Adipose tissue (tissue), 3 donors: Measurements from ENCODE around the gene DIP2A. TPM values are rescaled to one million over a fixed set of nuclear protein-coding genes. Genes with fewer than 3 reads are reported as not detected.

ENCODE experiments used
- H3K27ac ChIP-seq: one replicate; pipeline ENCODE4 v1.5.1; 2013; ENCODE audit warnings: low read depth, low read length
- WGBS, 3 donors: extraction: QIAGEN DNeasy Blood & Tissue Kit; methylation state at CpG; one replicate each; pipeline ENCODE4 v1.1.7; 2013; 5-methylcytosine and 5-hydroxymethylcytosine counted together
- polyA plus RNA-seq, 3 donors: library from polyadenylated mRNA; stranded (reverse); fragments of 200-250 nt; gene quantifications; one replicate each; pipeline ENCODE4 v1.2.3, GENCODE V29; 2013
- donor health status: healthy with polysubstance abuse.
- donor health status: Bipolar disorder and iron deficiency.
- donor health status: healthy.

DIP2A gene
- polyA plus RNA-seq, 3 donors: 9.8 to 19.0 (median 14.5) TPM

DNA sequence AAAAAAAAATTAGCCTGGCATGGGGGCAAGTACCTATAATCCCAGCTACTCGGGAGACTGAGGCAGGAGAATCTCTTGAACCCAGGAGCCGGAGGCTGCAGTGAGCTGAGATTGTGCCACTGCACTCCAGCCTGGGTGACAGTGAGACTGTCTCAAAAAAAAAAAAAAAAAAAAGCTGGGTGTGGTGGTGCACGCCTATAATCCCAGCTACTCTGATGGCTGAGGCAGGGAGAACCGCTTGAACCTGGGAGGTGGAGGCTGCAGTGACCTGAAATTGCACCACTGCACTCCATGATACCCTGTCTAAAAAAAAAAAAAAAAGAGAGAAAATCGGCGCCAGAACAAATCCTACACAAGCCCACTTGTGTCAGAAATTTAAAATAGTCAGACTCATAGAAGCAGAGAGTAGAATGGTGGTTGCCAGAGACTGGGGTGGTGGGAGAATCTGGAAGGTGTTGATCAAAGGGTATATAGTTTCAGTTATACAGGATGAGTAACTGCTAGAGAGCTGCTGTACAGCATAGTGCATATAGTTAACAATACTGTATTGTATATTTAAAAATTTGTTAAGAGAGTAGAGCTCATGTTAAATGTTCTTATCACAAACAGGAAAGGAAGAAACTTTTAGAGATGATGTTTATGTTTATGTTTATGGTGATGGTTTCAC, 9.6 kb downstream of the DIP2A start:
- WGBS, 3 donors: 80 to 93% (median 84%) methylated on average over 6 of the region's 6 CpGs
- no peak overlapping the region for H3K27ac ChIP-seq

- no peak overlapping the region for H3K27ac ChIP-seq
- WGBS, 3 donors: 88 to 95% (median 90%) methylated on average over 3 of the region's 3 CpGs
Measured at GRCh38 chr21:46469275-46469674, 10.6 kb downstream of the DIP2A start.

DNA sequence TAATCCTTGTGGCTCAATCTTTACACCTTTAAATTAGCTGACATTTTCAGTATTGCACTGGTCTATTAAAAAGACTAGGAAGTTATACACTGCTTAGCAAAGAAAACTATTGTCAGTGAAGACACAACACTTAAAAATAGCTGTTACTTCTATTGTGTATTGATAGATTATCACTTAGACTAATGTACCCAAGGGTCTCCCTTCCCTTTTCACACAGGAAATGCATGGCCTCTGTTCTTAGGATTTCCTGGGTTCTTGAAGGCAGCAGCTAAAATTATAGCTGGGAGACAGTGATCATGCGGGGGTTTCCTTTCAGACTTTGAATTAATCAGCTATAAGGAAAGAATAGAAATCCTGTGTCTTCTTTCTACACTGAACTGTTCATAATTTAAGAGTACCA, 12.8 kb downstream of the DIP2A start:
- no peak overlapping the region for H3K27ac ChIP-seq
- WGBS, 3 donors: 63 to 84% (median 76%) methylated on average over 1 of the region's 1 CpG

DNA sequence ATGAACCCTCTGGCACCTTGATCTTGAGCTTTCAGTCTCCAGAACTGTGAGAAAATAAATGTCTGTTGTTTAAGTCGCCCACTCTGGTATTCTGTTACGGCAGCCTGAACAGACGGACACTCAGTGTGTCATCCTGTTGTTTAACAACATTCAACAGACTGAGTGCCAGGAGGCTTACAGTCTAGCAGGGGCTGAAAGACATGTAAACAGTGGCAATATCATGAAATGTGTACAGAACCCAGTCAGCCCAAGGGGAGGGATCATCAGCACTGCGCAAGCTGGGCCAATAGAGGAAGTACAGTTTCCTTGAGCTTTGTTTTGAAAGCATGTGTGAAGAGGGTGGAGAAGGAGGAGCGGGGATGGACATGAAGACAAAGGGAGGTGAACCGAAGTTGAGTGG, 13.6 kb downstream of the DIP2A start:
- 56 to 92% (median 63%) methylated on average over 6 of the region's 6 CpGs for WGBS, 3 donors
- H3K27ac ChIP-seq: no peak overlapping the region

- WGBS, 3 donors: 87 to 97% (median 96%) methylated on average over 2 of the region's 2 CpGs
- H3K27ac ChIP-seq: no peak overlapping the region
Measured at GRCh38 chr21:46474382-46474781, 15.7 kb downstream of the DIP2A start.

- WGBS, 3 donors: 85 to 92% (median 89%) methylated on average over 1 of the region's 1 CpG
- H3K27ac ChIP-seq: no peak overlapping the region
Measured at GRCh38 chr21:46475296-46475695, 16.6 kb downstream of the DIP2A start.

GRCh38 chr21:46477765-46478164, 19.1 kb downstream of the DIP2A start:
- H3K27ac ChIP-seq: no peak overlapping the region
- 80 to 87% (median 83%) methylated on average over 7 of the region's 7 CpGs for WGBS, 3 donors

DNA sequence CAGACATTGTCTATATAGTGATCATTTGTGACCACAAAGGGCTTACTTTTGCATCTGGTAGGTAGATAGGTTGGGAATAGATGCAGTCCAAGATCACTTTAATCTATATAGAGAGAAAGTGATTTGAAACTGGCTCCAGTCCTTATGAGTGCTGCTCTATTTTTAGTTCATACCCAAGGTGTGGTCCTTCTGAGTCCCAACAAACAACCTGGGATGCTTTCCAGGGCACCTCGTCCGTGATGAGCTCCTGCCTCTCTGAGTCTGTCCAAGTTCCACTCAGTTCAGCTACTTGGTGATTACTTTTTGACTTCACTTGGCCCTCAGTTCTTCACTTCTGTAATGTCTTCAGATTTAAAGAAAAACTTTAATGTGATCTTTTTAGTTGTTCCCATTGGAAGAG, 20.2 kb downstream of the DIP2A start:
- H3K27ac ChIP-seq: no peak overlapping the region
- WGBS, 3 donors: 36 to 56% (median 51%) methylated on average over 2 of the region's 2 CpGs

- 41 to 95% (median 93%) methylated on average over 5 of the region's 5 CpGs for WGBS, 3 donors
- no peak overlapping the region for H3K27ac ChIP-seq
Measured at GRCh38 chr21:46480466-46480865, 21.8 kb downstream of the DIP2A start.

DNA sequence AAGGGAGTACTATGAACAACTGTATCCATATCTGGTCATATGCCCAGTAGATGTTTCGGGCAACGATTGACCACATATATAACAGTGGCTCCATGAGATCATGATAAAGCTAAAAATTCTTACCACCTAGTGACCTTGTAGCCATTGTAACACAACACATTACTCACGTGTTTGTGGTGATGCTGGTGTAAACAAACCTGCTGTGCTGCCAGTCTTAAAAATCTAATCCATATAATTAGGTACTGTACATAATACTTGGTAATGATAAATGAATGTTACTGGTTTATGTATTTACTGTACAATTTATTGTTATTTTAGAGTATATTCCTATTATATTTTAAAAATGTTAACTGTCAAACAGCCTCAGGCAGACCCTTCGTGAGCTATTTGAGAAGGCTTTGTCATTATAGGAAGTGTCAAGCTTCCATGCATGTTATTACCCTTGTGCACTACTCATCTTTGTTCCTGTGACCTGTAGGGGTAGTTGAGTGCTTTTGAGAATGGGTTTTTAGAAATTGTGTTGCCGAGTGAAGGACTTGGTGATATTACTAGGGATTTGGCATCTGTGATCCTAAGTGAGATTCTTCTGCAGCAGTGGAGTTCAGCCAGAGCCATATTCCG, 23.6 kb downstream of the DIP2A start:
- WGBS, 3 donors: 89 to 93% (median 93%) methylated on average over 6 of the region's 6 CpGs
- H3K27ac ChIP-seq: no peak overlapping the region

GRCh38 chr21:46482846-46483231, 24.1 kb downstream of the DIP2A start:
- no peak overlapping the region for H3K27ac ChIP-seq
- WGBS, 3 donors: 83 to 87% (median 85%) methylated on average over 2 of the region's 2 CpGs

- no peak overlapping the region for H3K27ac ChIP-seq
- 50 to 80% (median 62%) methylated on average over 6 of the region's 6 CpGs for WGBS, 3 donors
Measured at GRCh38 chr21:46483300-46484295, 24.9 kb downstream of the DIP2A start.

- 51 to 75% (median 58%) methylated on average over 4 of the region's 4 CpGs for WGBS, 3 donors
Measured at GRCh38 chr21:46486481-46487126, 27.9 kb downstream of the DIP2A start.

GRCh38 chr21:46489162-46489663, 30.5 kb downstream of the DIP2A start:
- 85 to 94% (median 88%) methylated on average over 6 of the region's 6 CpGs for WGBS, 3 donors
- H3K27ac ChIP-seq: no peak overlapping the region

More at GRCh38 chr21:46486481-46487126, 27.9 kb downstream of the DIP2A start:
- no peak overlapping the region for H3K27ac ChIP-seq

DNA sequence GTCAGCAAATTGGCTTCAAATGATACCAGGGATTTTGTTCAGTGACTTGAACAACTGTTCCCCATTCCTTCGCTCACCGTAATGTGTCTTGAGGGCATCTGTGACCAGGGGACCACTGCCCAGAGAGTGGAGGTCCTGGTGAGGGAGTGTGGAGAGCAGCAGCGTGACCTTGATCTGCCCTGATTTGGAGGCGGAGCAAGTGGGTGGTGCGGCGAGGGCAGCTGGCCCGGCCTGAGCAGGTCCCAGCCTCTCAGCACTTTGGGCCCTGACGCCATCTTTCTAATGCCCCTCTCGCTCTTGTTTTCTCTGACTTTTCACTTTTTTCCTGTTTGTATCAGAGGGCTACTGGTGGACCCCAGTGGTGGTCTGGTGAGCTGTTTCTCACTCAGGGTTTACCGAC, 31.1 kb downstream of the DIP2A start:
- 89 to 96% (median 90%) methylated on average over 10 of the region's 10 CpGs for WGBS, 3 donors
- H3K27ac ChIP-seq: no peak overlapping the region

DNA sequence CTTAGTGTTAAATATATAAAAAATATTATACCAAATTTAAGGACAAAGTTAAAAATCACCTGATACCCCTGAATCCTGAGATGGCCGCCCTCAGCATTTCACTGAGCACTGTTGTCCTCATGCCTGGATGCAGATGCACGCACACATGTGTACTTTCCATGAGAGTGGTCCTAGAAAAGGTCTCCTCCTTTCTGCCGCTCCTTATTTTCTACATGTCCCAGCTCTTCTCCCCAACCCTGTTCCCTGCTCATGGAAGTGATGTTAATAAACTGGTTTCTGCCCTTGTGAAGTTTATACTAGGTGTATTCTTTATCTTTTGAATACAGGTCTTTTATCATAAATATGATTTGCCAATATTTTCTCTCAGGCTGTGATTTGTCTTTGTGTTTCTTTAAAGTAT, 32.9 kb downstream of the DIP2A start:
- H3K27ac ChIP-seq: no peak overlapping the region
- 95 to 100% (median 96%) methylated on average over 3 of the region's 3 CpGs for WGBS, 3 donors

DNA sequence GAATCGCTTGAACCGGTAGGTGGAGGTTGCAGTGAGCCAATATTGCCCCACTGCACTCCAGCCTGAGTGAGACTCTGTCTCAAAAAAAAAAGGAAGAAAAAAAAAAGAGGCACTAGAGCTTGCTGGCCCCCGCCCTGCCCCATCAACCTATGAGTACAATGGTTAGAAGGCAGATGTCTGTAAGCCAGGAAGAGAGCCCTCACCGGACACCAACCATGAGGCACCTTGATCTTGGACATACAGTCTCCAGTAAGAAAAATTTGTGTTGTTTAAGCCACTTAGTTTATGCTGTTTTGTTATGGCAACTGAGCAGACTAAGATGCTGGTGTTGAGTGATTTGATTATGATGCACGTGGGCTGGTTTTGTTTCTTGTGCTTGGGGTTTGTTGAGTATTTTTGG, 34.2 kb downstream of the DIP2A start:
- WGBS, 3 donors: 86 to 99% (median 86%) methylated on average over 5 of the region's 5 CpGs
- H3K27ac ChIP-seq: no peak overlapping the region

DNA sequence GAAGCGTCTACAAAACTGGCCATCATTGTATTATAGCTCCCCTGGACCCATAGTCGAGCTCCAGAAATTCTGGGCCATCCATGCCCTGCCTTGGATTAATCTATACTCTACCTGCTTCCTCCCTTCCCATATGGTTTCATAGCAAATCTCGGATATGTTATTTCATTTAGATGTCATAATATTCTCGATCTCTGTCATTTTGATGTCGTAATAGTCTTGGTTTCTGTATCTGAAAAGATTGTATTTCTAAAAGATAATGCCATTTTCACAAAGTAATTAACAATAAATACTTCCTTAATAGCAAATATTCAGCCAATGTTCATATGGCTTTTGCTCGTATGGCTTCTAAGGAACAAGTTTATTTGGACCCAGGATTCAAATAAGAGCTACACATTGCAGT, 35.1 kb downstream of the DIP2A start:
- 86 to 98% (median 87%) methylated on average over 6 of the region's 6 CpGs for WGBS, 3 donors
- H3K27ac ChIP-seq: no peak overlapping the region
